Raji (cell line): Measurements from ENCODE around the gene TRAFD1.

Source experiments
- POLR2A ChIP-seq: IDR thresholded peaks from 2 replicates; pipeline ENCODE4 v1.6.1; 2011; ENCODE audit warnings: low read depth, low read length, control low read depth; ENCODE audit not compliant: insufficient read depth

Gene TRAFD1

DNA sequence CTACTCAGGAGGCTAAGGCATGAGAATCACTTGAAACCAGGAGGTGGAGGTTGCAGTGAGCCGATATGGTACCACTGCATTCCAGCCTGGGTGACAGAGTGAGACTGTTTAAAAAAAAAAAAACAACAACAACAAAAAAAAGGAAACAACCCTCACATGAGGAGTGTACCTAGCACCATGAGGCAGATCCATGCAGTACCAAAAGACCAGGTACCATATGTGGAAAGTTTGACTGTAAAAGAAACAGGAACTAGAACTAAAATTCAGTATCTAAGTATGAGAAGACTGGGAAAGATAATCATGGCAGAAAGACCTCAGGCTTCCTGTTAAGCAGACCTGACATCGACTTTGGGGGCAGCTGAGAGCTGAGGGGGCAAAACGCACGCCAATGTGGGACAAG, 55.1 kb downstream of the TRAFD1 start:
- no peak for TF ChIP-seq POLR2A

DNA sequence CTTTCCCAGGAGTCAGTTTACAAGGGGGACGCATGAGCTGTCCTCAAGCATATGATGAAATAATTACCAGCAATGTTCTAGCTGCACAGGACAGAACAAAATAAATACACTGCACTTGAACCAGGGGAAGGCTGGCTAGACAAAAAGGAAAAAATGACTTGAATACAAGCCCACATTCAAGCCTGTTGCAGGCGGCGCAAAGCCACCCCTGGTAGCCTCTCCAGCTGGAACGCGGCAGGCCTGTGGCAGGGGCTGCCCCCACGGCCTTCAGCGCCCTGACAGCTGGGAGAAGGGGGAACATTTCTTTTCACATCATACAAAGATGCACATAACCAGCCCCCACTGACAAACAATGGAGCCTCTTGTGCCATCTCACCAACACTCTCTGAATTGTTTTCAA, 57.1 kb downstream of the TRAFD1 start:
- TF ChIP-seq POLR2A, result no peak

GRCh38 chr12:112183141-112184021, 58.0 kb downstream of the TRAFD1 start:
- TF ChIP-seq POLR2A, result no peak

DNA sequence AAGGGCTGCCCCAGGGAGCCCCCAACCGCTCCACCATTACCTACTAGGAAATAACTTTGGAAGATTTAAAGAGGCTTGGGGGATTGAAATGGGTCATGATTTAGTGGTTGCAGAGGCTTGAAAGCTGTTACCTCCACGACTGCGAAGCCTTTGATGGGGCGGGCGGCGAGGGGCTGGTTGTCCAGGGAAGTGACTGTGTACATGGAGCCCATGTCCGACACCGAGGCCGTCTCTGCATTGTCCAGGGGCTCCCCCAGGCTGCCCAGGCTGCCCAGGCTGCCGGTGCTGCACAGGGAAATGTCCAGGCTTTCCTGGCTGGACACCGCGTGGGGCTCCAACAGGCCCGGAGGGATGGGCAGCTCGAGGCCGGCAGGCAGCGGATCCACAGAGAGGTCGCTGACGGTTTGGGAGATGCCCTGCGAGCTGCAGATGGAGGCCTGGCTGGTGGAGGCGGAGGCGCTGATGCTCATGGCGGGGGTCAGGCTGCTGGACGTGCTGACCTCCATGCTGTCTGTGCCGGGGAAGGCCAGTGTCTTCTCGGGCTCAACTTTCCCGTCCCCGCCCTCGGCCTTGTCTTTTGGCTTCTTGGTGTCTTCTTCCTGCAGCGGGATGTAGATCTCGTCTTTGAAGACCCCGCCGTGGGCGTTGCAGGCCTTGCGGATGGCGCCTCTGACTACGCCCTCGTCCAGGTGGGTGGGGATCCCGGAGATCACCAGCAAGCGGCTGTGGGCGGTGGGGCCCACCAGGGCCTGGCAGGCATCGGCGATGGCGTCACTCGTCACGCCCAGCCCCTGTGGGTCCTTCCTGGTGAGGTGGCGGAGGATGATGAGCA, 58.9 kb downstream of the TRAFD1 start:
- TF ChIP-seq POLR2A, result no peak

- TF ChIP-seq POLR2A, result no peak
Measured at GRCh38 chr12:112185093-112185923, 59.9 kb downstream of the TRAFD1 start.

DNA sequence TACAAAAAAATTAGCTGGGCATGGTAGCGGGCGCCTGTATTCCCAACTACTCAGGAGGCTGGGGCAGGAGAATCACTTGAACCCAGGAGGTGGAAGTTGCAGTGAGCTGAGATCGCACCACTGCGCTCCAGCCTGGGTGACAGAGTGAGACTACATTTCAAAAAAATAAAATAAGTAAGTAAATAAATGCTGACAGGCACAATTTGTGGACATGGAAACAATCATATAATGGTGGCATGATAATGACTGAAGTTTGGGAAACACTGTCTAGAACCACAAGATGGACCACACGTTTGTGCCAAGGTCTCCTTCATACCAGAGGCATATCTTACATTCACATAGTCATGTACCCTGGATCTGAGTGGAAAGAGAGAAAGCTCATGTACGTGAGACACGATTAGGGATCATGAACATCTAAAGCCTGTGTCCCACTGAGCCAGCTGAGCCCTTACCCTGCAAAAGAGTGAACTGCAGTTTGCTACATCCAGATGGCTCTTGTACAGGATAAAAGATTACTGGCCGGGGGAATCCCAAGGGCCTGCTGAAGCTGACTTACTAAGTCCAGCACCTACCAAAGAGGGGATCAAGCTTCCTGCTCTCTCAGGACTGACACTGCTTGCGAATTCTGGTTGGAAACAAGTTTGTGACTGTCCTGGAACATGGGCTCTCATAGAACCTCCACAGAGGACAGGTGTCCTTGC, 62.9 kb downstream of the TRAFD1 start:
- no peak for TF ChIP-seq POLR2A

DNA sequence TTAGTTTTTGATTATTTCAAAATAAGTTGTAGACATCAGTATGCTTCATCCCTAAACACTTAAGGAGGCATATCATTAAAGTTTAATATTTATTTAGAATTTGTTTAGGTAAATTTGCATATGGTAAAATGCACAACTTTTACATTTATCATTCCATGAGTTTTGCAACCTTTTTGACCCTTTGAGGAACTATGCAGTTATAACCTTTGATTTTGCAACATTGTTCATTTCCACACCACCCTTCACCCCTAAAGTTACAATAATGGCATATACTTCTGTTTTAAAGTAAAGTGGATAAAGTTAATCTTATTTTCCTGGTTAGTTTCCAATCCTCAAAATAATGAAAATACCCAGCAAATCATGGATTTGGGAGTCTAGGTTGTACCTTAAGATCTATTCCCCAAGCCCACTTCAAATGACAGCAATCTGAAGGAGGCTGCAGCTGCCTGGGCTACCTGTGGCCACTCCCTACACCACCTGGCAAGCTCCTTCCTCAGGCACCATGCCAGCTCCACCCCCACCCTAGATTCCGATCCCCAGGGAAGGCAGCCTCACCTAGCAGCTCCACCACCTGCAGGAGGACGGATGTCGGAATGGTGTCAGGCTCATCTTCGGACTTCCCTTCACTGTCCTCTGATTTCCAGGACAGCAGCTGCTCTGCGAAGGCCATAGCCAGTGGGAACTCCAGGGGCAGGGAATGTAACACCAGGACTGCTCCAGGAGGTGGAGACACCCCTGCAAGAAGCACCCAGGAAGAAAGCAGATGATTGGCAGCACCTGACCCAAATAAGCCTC, 65.1 kb downstream of the TRAFD1 start:
- no peak for TF ChIP-seq POLR2A

GRCh38 chr12:112191201-112191600, 65.8 kb downstream of the TRAFD1 start:
- TF ChIP-seq POLR2A, result no peak

DNA sequence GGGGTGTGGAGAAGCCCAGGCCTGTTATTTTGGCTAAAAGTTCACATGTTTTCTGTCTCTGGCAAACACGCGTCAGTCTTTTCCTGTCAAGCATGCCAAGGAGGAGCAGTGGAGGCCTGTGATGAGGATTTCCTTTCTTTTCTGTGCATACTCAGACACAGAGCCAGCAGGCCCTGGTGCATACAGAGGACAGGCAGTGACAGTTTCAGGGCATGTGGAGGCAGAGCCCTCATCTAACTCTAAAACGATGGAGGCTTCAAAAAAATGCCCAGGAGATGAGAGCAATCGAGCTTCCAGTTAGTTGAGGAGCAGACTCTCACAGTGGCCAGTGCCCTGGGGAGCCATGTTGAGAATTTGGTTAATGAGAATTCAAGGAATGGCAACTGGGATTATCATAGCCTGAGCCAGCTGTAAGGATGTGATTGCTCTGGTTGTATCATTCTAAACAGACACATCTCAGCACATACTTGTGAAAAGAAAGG, 66.5 kb downstream of the TRAFD1 start:
- no peak for TF ChIP-seq POLR2A

DNA sequence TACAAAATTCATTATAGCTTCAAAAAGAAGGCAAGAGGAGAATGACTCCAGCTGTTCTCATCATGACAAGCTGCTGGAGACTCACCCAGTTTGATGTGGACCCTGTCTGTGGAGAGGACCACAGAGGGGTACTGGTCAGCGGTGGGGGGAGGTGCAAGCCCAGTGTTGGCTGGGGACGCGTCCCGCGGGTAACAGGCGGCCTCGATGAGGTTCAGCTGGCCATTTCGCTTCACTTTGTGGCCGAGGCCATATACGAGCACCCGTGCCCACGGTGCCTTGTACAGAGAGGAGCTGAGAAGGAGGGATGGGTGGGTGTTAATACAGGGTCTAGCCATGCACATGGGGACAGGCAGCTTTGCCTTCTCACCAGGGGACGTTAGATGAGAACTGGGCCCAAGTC, 67.1 kb downstream of the TRAFD1 start:
- no peak for TF ChIP-seq POLR2A

DNA sequence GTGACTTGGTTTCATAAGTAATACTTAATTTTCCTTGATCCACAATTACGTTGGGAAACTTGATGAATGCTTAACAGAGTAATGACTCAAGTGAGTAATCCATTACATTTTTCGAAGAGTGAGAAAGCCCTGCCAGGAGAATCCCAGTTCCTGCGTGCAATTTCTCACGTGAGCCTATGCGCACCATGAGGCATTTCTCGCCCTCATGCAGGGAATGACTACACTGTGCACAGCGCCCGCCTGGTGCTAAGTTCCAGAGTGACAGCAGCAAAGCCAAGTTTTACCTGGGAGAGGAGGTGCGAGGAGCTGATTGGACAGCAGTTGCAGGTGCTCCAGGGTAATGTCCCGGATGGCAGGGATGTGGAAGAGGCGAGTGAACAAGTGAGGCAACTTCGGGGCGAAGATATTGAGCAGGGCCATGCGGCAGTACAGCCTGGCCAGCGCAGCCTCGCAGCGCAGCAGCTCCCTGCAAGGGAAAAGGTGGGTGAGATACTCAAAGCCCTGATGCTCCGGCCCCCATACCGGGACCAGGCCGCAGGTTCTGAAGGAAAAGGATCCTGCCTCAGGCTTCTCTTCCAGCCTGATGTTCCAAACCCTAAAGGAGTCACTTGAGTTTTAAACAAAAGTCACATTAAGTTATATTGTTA, 69.4 kb downstream of the TRAFD1 start:
- no peak for TF ChIP-seq POLR2A

GRCh38 chr12:112196196-112196875, 71.0 kb downstream of the TRAFD1 start:
- no peak for TF ChIP-seq POLR2A
